ENCODE results near the gene SLC34A1. TPM values are rescaled to one million over a fixed set of nuclear protein-coding genes. Genes with fewer than 3 reads are reported as not detected.
"Not testable (repeated sequence)": the region's sequence is repeated elsewhere in the genome, so short reads cannot be mapped to it uniquely, and the experiment has no call there.

SLC34A1 gene
- polyA plus RNA-seq, 1 donor: not detected

DNA sequence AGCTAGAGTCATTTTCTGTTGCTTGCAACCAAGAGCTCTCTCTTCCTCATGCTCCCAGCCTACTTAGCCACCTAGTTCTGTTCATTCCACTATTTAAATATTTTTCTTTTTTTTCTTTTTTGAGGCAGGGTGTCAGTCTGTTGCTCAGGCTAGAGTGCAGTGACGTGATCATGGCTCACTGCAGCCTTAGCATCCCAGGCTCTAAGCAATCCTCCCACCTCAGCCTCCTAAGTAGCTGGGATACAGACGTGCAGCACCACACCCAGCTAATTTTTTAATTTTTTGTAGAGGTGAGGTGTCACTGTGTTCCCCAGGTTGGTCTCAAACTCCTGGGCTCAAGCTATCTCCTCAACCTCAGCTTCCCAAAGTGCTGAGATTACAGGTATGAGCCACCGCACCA lies 30.2 kb downstream of the SLC34A1 start:
- H3K36me3 ChIP-seq (ENCODE audit: control insufficient read depth, insufficient read depth, low read length): no peaks in the 10 kb centered on the region
- no CpG with 5 or more reads among the region's 3 CpGs for WGBS (ENCODE audit: insufficient coverage, low lambda C conversion rate)
- no peaks in the 10 kb centered on the region for H3K9me3 ChIP-seq (ENCODE audit: control insufficient read depth, low read depth, low read length)
- H3K27ac ChIP-seq (ENCODE audit: low read length): no peak overlapping the region
- peaks cover 9% of the 10 kb centered on the region for H3K4me1 ChIP-seq (ENCODE audit: control insufficient read depth, insufficient read depth, low read length)
- H3K4me3 ChIP-seq (ENCODE audit: low read length): no peak overlapping the region
- no peak for DNase-seq
- H3K27me3 ChIP-seq (ENCODE audit: control insufficient read depth, insufficient read depth, low read length): no peaks in the 10 kb centered on the region

DNA sequence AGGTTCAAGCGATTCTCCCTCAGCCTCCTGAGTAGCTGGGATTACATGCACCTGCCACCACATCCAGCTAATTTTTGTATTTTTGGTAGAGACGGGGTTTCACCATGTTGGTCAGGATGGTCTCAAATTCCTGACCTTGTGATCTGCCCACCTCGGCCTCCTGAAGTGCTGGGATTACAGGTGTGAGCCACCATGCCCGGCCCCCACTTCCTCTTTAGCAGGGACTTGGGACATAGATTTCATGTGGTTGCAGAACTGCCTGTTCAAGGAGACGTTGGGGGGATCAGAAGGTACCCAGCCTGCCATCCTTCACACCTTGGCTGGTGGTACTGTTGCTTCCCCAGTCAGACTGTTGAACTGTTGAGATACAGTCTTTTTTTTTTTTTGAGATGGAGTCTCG lies 32.8 kb downstream of the SLC34A1 start:
- not testable (repeated sequence) for H3K36me3 ChIP-seq (ENCODE audit: control insufficient read depth, insufficient read depth, low read length); H3K4me1 ChIP-seq (ENCODE audit: control insufficient read depth, insufficient read depth, low read length); H3K27me3 ChIP-seq (ENCODE audit: control insufficient read depth, insufficient read depth, low read length); DNase-seq; H3K9me3 ChIP-seq (ENCODE audit: control insufficient read depth, low read depth, low read length); H3K4me3 ChIP-seq (ENCODE audit: low read length); H3K27ac ChIP-seq (ENCODE audit: low read length)
- WGBS (ENCODE audit: insufficient coverage, low lambda C conversion rate): no CpG with 5 or more reads among the region's 6 CpGs

DNA sequence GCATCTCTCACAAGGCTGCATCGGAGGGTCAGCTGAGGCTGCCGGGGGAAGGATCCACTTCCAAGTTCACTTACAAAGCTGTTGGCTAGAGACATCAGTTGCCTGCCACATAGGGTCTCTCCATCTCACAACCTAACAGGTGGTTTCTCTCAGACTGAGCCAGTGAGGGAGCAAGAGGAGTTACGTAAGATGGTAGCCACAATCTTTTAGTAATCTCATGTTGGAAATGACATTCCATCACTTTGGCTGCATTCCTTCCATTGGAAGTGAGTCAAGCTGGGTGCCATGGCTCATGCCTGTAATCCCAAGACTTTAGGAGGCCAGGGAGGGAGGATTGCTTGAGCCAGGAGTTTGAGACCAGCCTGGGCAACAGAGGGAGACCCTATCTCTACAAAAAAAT lies 34.8 kb downstream of the SLC34A1 start:
- no CpG with 5 or more reads among the region's 3 CpGs for WGBS (ENCODE audit: insufficient coverage, low lambda C conversion rate)
- no peak for DNase-seq
- H3K9me3 ChIP-seq (ENCODE audit: control insufficient read depth, low read depth, low read length): no peaks in the 10 kb centered on the region
- H3K36me3 ChIP-seq (ENCODE audit: control insufficient read depth, insufficient read depth, low read length): no peaks in the 10 kb centered on the region
- H3K4me3 ChIP-seq (ENCODE audit: low read length): no peak overlapping the region
- no peaks in the 10 kb centered on the region for H3K27me3 ChIP-seq (ENCODE audit: control insufficient read depth, insufficient read depth, low read length)
- no peaks in the 10 kb centered on the region for H3K4me1 ChIP-seq (ENCODE audit: control insufficient read depth, insufficient read depth, low read length)
- H3K27ac ChIP-seq (ENCODE audit: low read length): no peak overlapping the region

DNA sequence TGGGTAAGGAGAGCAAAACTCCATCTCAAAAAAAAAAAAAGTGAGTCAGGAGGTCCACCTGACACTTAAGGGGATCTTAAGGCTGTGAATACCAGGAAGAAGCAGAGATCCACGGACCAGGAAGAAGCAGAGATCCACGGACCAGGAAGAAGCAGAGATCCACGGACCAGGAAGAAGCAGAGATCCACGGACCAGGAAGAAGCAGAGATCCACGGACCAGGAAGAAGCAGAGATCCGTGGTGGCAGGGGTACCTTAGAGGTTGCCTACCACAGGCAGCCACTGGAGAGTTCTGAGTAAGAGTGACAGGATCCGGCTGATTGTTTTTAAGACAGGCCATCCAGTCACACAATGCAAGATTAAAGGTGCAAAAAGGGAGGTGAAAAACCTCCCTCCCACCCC lies 36.2 kb downstream of the SLC34A1 start:
- H3K27ac ChIP-seq (ENCODE audit: low read length); H3K36me3 ChIP-seq (ENCODE audit: control insufficient read depth, insufficient read depth, low read length); H3K4me1 ChIP-seq (ENCODE audit: control insufficient read depth, insufficient read depth, low read length); H3K9me3 ChIP-seq (ENCODE audit: control insufficient read depth, low read depth, low read length); H3K27me3 ChIP-seq (ENCODE audit: control insufficient read depth, insufficient read depth, low read length); H3K4me3 ChIP-seq (ENCODE audit: low read length); DNase-seq: not testable (repeated sequence)
- WGBS (ENCODE audit: insufficient coverage, low lambda C conversion rate): no CpG with 5 or more reads among the region's 7 CpGs

DNA sequence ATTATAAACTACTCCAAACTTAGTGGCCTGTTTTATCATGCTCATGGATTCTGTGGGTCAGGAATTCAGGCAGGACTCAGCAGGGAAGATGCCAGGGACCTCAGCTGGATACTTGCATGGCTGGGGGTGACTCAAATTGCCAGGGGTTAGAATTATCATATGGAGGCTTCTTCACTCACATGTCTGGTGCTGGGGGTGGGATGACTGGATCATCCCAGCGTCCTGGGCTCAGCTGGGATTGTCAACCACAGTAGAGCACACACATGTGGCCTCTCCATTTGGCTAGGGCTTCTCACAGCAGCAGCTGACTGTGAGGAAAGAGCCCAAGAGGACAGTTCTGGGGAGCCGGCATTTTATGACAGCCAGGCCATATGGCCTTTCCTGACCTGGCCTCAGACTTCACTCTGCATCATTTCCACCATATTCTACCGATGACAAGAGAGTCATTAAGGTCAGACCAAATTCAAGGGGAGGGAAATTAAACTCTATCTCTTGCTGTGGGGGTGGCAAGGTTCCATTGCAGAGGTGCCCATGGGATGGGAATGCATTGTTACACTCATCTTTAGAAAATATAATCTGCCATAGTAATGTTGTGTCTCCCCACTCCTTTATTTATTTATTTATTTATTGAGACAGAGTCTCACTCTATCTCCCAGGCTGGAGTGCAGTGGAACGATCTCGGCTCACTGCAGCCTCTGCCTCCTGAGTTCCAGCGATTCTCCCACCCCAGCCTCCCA lies 37.0 kb downstream of the SLC34A1 start:
- Histone ChIP-seq H3K36me3 (ENCODE audit: control insufficient read depth, insufficient read depth, low read length) (no peaks in the 10 kb centered on the region), H3K9me3 (ENCODE audit: control insufficient read depth, low read depth, low read length) (no peaks in the 10 kb centered on the region), H3K27me3 (ENCODE audit: control insufficient read depth, insufficient read depth, low read length) (no peaks in the 10 kb centered on the region), H3K27ac (ENCODE audit: low read length) (no peak overlapping the region), H3K4me1 (ENCODE audit: control insufficient read depth, insufficient read depth, low read length) (peaks cover 4% of the 10 kb centered on the region), H3K4me3 (ENCODE audit: low read length) (no peak overlapping the region)
- DNase-seq: no peak
- WGBS (ENCODE audit: insufficient coverage, low lambda C conversion rate): no CpG with 5 or more reads among the region's 6 CpGs

DNA sequence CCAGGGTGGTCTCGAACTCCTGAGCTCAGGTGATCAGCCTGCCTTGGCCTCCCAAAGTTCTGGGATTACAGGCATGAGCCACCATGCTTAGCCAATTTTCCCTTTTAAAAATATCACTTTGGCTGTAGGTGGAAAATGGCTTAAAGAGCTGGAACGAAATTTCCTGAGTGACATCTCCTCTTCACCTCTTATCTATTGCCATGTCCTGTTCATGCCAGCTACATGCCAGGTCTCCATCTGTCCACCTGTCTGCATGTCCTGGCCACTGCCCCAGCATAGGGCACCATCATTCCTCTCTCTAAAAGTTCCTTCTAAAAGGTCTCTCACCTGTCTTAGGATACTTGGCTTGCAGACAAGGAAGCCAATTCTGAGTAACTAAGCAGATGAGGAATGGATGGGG lies 39.4 kb downstream of the SLC34A1 start:
- H3K27me3 ChIP-seq (ENCODE audit: control insufficient read depth, insufficient read depth, low read length): no peaks in the 10 kb centered on the region
- no peak for DNase-seq
- peaks cover 3% of the 10 kb centered on the region for H3K36me3 ChIP-seq (ENCODE audit: control insufficient read depth, insufficient read depth, low read length)
- peaks cover 16% of the 10 kb centered on the region for H3K4me1 ChIP-seq (ENCODE audit: control insufficient read depth, insufficient read depth, low read length)
- 100% methylated on average over 1 of the region's 2 CpGs for WGBS (ENCODE audit: insufficient coverage, low lambda C conversion rate)
- H3K27ac ChIP-seq (ENCODE audit: low read length): no peak overlapping the region
- H3K4me3 ChIP-seq (ENCODE audit: low read length): no peak overlapping the region
- H3K9me3 ChIP-seq (ENCODE audit: control insufficient read depth, low read depth, low read length): no peaks in the 10 kb centered on the region

DNA sequence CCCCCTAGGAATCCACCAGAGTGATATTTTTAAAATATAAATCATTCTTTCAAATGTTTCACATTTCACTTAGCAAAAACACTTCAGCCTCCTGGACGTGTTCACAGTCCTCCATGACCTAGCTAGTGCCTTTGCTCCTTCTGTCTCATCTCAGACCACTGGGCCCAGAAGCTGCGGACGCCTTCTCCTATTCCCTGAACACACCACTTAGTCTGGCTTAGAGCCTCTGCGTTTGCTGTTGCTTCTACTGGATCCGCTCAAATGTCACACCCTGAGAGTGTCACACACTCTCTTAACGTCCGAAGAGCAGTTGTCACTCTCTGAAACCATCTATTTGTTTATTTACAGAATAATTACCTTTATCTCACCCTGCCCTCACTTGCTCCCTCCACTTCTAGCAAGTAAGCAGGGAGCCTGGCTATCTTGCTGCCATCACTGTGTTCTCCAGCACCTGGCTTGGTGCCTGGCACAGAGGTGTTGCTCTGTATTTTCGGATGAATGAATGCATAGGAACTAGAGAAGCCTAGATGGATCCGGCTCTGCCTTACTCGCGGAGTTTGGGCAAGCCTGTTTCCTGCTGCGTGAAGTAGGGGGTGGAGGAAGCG lies 41.1 kb downstream of the SLC34A1 start:
- Histone ChIP-seq H3K27me3 (ENCODE audit: control insufficient read depth, insufficient read depth, low read length) (no peaks in the 10 kb centered on the region), H3K4me1 (ENCODE audit: control insufficient read depth, insufficient read depth, low read length) (peaks cover 16% of the 10 kb centered on the region), H3K27ac (ENCODE audit: low read length) (peak overlapping the region; percentile 91), H3K4me3 (ENCODE audit: low read length) (peak overlapping the region; percentile 57), H3K36me3 (ENCODE audit: control insufficient read depth, insufficient read depth, low read length) (peaks cover 3% of the 10 kb centered on the region), H3K9me3 (ENCODE audit: control insufficient read depth, low read depth, low read length) (no peaks in the 10 kb centered on the region)
- no peak for DNase-seq
- 40% methylated on average over 1 of the region's 13 CpGs for WGBS (ENCODE audit: insufficient coverage, low lambda C conversion rate)

DNA sequence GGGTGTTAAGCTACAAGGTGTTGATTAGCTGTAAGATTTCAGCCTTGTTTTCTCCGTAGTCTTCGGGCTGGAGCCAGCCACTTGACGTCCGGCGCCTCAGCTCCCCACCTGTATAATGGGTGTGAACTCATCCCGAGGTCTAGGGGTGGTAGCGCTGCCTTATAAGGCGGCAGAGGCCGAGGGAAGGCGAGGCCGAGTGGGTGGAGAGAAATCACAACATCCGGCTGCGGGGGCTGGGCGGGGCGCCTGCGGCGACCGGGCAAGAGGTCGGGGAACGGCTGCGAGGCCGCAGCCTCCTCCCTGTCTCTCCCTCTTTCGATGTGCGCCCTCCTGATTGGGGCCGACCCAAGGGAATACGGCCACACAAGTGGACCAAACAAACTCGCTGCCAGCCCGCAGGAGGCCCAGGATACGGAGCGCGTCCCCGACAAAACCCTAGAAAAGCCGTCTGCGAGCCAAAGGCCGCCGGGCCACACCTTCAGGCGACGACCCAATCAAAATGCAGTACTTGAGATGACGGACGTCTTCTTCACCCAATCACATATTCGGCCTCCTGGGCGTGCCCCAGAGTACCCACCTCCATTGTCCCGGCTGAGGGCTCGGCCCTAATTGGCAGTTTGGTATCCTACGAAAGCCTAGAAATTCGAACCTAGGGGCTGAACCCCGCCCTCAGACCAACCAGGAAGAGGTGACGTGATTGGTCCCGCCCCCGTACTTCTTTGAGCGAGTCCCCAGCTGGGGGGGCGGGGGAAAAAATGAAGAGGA lies 41.7 kb downstream of the SLC34A1 start:
- Histone ChIP-seq H3K4me1 (ENCODE audit: control insufficient read depth, insufficient read depth, low read length) (peaks cover 16% of the 10 kb centered on the region), H3K27me3 (ENCODE audit: control insufficient read depth, insufficient read depth, low read length) (no peaks in the 10 kb centered on the region), H3K36me3 (ENCODE audit: control insufficient read depth, insufficient read depth, low read length) (peaks cover 5% of the 10 kb centered on the region), H3K9me3 (ENCODE audit: control insufficient read depth, low read depth, low read length) (no peaks in the 10 kb centered on the region), H3K27ac (ENCODE audit: low read length) (peak overlapping the region; percentile 91), H3K4me3 (ENCODE audit: low read length) (peak overlapping the region; percentile 57)
- DNase-seq: peak; percentile 100
- no CpG with 5 or more reads among the region's 52 CpGs for WGBS (ENCODE audit: insufficient coverage, low lambda C conversion rate)

DNA sequence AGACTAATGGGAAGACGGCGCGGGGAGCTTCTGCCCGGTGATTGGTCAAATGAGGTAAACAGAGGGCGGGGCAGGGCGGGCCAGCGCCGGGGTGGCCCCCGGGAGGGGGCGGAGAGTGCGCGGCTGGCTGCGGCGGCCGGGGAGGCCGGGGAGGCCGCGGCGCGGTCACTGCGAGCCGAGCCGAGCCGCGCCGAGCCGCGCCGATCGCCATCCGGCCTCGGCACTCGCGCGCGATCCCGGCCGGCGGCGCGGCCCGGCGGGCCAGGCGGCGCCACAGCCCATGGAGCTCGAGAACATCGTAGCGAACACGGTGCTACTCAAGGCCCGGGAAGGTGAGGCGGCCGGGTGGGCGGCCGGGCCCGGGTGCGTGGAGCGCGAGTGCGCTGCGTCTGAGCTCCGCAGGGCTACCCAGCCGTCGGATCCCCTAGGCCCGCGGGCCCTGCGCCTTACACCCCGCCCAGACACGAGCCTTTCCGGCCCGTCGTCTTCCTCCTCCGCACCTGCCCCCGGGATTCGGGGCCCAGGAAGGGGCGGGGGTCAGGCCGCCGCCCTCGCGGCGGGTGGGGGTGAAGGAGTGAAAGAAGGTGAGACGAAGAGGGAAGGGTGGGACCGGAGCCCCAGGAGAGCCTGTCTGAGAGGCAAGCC lies 42.5 kb downstream of the SLC34A1 start, which contains the start of gene GRK6:
Gene GRK6 (plus strand): TSS at position 111 of the 645 bp plus-strand sequence. CDS start 170 bp downstream, at position 281.
- WGBS (ENCODE audit: insufficient coverage, low lambda C conversion rate): no CpG with 5 or more reads among the region's 82 CpGs

DNA sequence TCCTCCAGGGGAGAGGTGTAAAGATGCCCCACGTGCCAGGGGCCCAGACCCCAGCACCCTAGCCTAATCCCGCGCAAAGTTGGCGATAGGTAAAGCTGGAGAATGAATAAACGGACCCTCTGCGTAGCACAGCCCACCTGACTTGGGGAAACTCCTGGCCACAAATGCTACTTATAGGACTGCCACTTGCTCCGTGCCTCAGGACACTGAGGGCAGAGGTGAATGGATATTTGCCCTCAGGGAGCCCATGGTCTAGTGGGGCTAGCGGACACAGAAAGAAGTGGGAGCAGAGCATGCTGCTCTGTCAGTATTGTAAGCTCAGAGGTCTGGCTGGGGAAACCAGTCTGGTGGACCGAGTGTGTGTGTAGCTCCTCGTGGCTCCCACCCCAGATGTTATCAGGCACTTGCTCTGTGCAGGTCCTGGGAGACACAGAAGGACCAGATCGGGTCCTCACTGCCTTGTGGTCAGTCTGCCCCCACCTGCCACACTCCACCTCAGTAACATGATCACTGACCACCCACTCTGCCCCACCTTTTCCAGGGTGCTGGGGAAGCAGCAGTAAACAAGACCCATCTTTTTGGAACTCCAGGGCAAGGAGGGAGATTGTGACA lies 43.1 kb downstream of the SLC34A1 start:
- peak in 1 of 2 donors; percentile 48 for DNase-seq

More for the DNA sequence above, 42.5 kb downstream of the SLC34A1 start, which contains the start of gene GRK6:
- Histone ChIP-seq H3K9me3 (ENCODE audit: control insufficient read depth, low read depth, low read length) (no peaks in the 10 kb centered on the region), H3K4me3 (ENCODE audit: low read length) (peak within 1 kb of the TSS; percentile 57), H3K4me1 (ENCODE audit: control insufficient read depth, insufficient read depth, low read length) (peaks cover 16% of the 10 kb centered on the region), H3K27me3 (ENCODE audit: control insufficient read depth, insufficient read depth, low read length) (no peaks in the 10 kb centered on the region), H3K36me3 (ENCODE audit: control insufficient read depth, insufficient read depth, low read length) (peaks cover 11% of the 10 kb centered on the region), H3K27ac (ENCODE audit: low read length) (peak within 1 kb of the TSS; percentile 91)
- DNase-seq: peak; percentile 63 to 78

More for the DNA sequence above, 43.1 kb downstream of the SLC34A1 start:
- peaks cover 16% of the 10 kb centered on the region for H3K4me1 ChIP-seq (ENCODE audit: control insufficient read depth, insufficient read depth, low read length)
- peaks cover 17% of the 10 kb centered on the region for H3K36me3 ChIP-seq (ENCODE audit: control insufficient read depth, insufficient read depth, low read length)
- no peaks in the 10 kb centered on the region for H3K27me3 ChIP-seq (ENCODE audit: control insufficient read depth, insufficient read depth, low read length)
- no peak overlapping the region for H3K27ac ChIP-seq (ENCODE audit: low read length)
- no peaks in the 10 kb centered on the region for H3K9me3 ChIP-seq (ENCODE audit: control insufficient read depth, low read depth, low read length)
- H3K4me3 ChIP-seq (ENCODE audit: low read length): peak overlapping the region; percentile 54
- WGBS (ENCODE audit: insufficient coverage, low lambda C conversion rate): no CpG with 5 or more reads among the region's 11 CpGs
